ENCODE data around the gene SMARCAL1. TPM values are rescaled to one million over a fixed set of nuclear protein-coding genes. Genes with fewer than 3 reads are reported as not detected.

SMARCAL1 gene
- total RNA-seq, 1 donor from 2014 or later: 5.3 TPM

GRCh38 chr2:216369821-216370220, 42.5 kb upstream of the SMARCAL1 start:
- TF ChIP-seq CTCF (IDR thresholded peaks at IDR 0.05): no peak
- Histone ChIP-seq H3K36me3 (no peaks in the 10 kb centered on the region), H3K27ac (no peak overlapping the region), H3K9me3 (no peaks in the 10 kb centered on the region), H3K27me3 (peaks cover 7% of the 10 kb centered on the region), H3K4me1 (peaks cover 8 to 13% of the 10 kb centered on the region in 2 donors), H3K4me3 (no peak overlapping the region)
- no peak for DNase-seq (ENCODE audit: low spot score in 2 of 2)
- intact Hi-C loops (cut with DNase I): no loop called here

GRCh38 chr2:216370961-216371712, 41.1 kb upstream of the SMARCAL1 start:
- H3K9me3 ChIP-seq: no peaks in the 10 kb centered on the region
- no peaks in the 10 kb centered on the region for H3K36me3 ChIP-seq
- peaks cover 8 to 13% of the 10 kb centered on the region in 2 donors for H3K4me1 ChIP-seq
- TF ChIP-seq CTCF (IDR thresholded peaks at IDR 0.05): no peak
- H3K27me3 ChIP-seq: peaks cover 7% of the 10 kb centered on the region
- H3K27ac ChIP-seq: no peak overlapping the region
- intact Hi-C loops (cut with DNase I): no loop called here
- DNase-seq (ENCODE audit: low spot score in 2 of 2): no peak
- H3K4me3 ChIP-seq: peak overlapping the region; percentile 6 to 56

GRCh38 chr2:216371721-216372702, 40.3 kb upstream of the SMARCAL1 start, which contains the start of gene MARCHF4:
Gene MARCHF4 (minus strand): TSS chr2:216372483. CDS start chr2:216370260, 2,223 bp downstream.
- no peak within 1 kb of the TSS for H3K27ac ChIP-seq
- H3K4me3 ChIP-seq: peak within 1 kb of the TSS; percentile 37 to 56

GRCh38 chr2:216372761-216373291, 39.5 kb upstream of the SMARCAL1 start:
- peaks cover 8 to 13% of the 10 kb centered on the region in 2 donors for H3K4me1 ChIP-seq
- H3K36me3 ChIP-seq: no peaks in the 10 kb centered on the region
- TF ChIP-seq CTCF (IDR thresholded peaks at IDR 0.05): no peak
- no peaks in the 10 kb centered on the region for H3K9me3 ChIP-seq
- peak overlapping the region; percentile 37 to 56 for H3K4me3 ChIP-seq
- H3K27ac ChIP-seq: no peak overlapping the region
- peaks cover 7% of the 10 kb centered on the region for H3K27me3 ChIP-seq
- intact Hi-C loops (cut with DNase I): no loop called here
- DNase-seq (ENCODE audit: low spot score in 2 of 2): no peak

More at GRCh38 chr2:216371721-216372702, 40.3 kb upstream of the SMARCAL1 start, which contains the start of gene MARCHF4:
- no peaks in the 10 kb centered on the region for H3K36me3 ChIP-seq
- no peak for TF ChIP-seq CTCF (IDR thresholded peaks at IDR 0.05)
- peaks cover 7% of the 10 kb centered on the region for H3K27me3 ChIP-seq
- no peaks in the 10 kb centered on the region for H3K9me3 ChIP-seq
- intact Hi-C loops (cut with DNase I): no loop called here
- H3K4me1 ChIP-seq: peaks cover 8 to 13% of the 10 kb centered on the region in 2 donors
- peak in 1 of 2 donors; percentile 70 for DNase-seq (ENCODE audit: low spot score in 2 of 2)

GRCh38 chr2:216373896-216374295, 38.4 kb upstream of the SMARCAL1 start:
- no peak for DNase-seq (ENCODE audit: low spot score in 2 of 2)
- H3K4me3 ChIP-seq: no peak overlapping the region
- peaks cover 7% of the 10 kb centered on the region for H3K27me3 ChIP-seq
- H3K4me1 ChIP-seq: peaks cover 8 to 13% of the 10 kb centered on the region in 2 donors
- no peak for TF ChIP-seq CTCF (IDR thresholded peaks at IDR 0.05)
- no peaks in the 10 kb centered on the region for H3K9me3 ChIP-seq
- intact Hi-C loops (cut with DNase I): no loop called here
- no peaks in the 10 kb centered on the region for H3K36me3 ChIP-seq
- no peak overlapping the region for H3K27ac ChIP-seq
